ENCODE data around the gene CCDC63. TPM values are rescaled to one million over a fixed set of nuclear protein-coding genes. Genes with fewer than 3 reads are reported as not detected.
A peak's percentile ranks its signal among the peaks of the same experiment; 100 is the strongest.

CCDC63 gene
- total RNA-seq (not detected in 2 replicates), polyA plus RNA-seq (not detected in 2 replicates), polyA minus RNA-seq (not detected in 2 replicates), Bru-seq, nascent RNA (percentile 6 among the genes with signal in this experiment), BruChase-seq, experiment 1, labeled RNA remaining after a 6-hour chase (percentile 3 among the genes with signal in this experiment), BruChase-seq, experiment 2, labeled RNA remaining after a 2-hour chase (percentile 1 among the genes with signal in this experiment)
- polyA plus RNA-seq (2011; cell fraction: cytosol; rRNA removed) = not detected in 2 replicates
- polyA plus RNA-seq (2011; cell fraction: nucleus; rRNA removed) = not detected in 2 replicates
- not detected in 2 replicates for polyA plus RNA-seq (2012)
- polyA minus RNA-seq (2011; cell fraction: cytosol; rRNA and poly(A)+ RNA removed) = not detected
- polyA minus RNA-seq (2011; cell fraction: nucleus; rRNA and poly(A)+ RNA removed) = not detected in 2 replicates
- long read RNA-seq = 0 reads

- Histone ChIP-seq H3K4me2 (ENCODE audit: insufficient read depth, low read length) (peak within 1 kb of the TSS; percentile 9), H3K79me2 (ENCODE audit: control insufficient read depth, insufficient read depth, low read length) (no peaks in the 10 kb centered on the region), H3K4me3 (replicated peaks in 1 of 3; ENCODE audit: insufficient read depth in 1 of 3, low read depth in 1 of 3, low read length in 3 of 3) (no peak within 1 kb of the TSS), H2AFZ (ENCODE audit: low read depth, low read length) (peak within 1 kb of the TSS; percentile 88), H3K4me1 (ENCODE audit: control insufficient read depth, extremely low read depth, insufficient read depth, low read length) (no peaks in the 10 kb centered on the region), H3K9me3 (replicated peaks; ENCODE audit: control insufficient read depth, insufficient read depth, low read length) (no peaks in the 10 kb centered on the region), H3K9ac (replicated peaks; ENCODE audit: extremely low read depth, insufficient read depth, low read length) (no peak within 1 kb of the TSS), H3K9me1 (replicated peaks; ENCODE audit: control insufficient read depth, extremely low read depth, insufficient read depth, low read length) (no peaks in the 10 kb centered on the region), H3K36me3 (ENCODE audit: control insufficient read depth in 2 of 2, extremely low read depth in 1 of 2, insufficient read depth in 2 of 2, low read length in 2 of 2) (no peaks in the 10 kb centered on the region), H3K27me3 (ENCODE audit: control insufficient read depth in 2 of 2, insufficient read depth in 2 of 2, low read length in 2 of 2) (peaks cover 11 to 24% of the 10 kb centered on the region in 2 experiments), H4K20me1 (replicated peaks; ENCODE audit: control insufficient read depth, extremely low read depth, insufficient read depth, low read length) (no peaks in the 10 kb centered on the region), H3K27ac (ENCODE audit: insufficient read depth, low read depth, low read length) (no peak within 1 kb of the TSS)
- TF ChIP-seq MAX (IDR thresholded peaks at IDR 0.05; ENCODE audit: insufficient read depth, insufficient read length) = no peak
- peak; percentile 37 to 70 for TF ChIP-seq CTCF (IDR thresholded peaks at IDR 0.05; ENCODE audit: extremely low read depth in 1 of 2, insufficient read depth in 1 of 2, low read depth in 1 of 2, low read length in 2 of 2)
- TF ChIP-seq EZH2 (IDR thresholded peaks at IDR 0.05; ENCODE audit: borderline replicate concordance, low read depth, low read length, severe bottlenecking) = no peak
- no TSS peak for BruUV-seq (replicated peaks)
- intact Hi-C loops (cut with micrococcal nuclease) = no loop called here
- CTCF ChIA-PET = interaction anchor here (0.9 to 2.3 kb wide), 10 partner anchors 8 to 233 kb away, joined by 3 to 16 read pairs (median 3); partner anchors contain the start of gene TCTN1
- POLR2A ChIA-PET = interaction anchor here (0.5 to 0.6 kb wide), 2 partner anchors 62 to 1989 kb away, joined by 3 read pairs; no protein-coding TSS in a partner anchor
- DNase-seq (ENCODE audit: low read depth, low spot score) = peak; percentile 50
- dilution Hi-C loops (cut with MboI; ENCODE audit: extremely low pct_ligation_motif_present, low sequenced_read_pairs) = no loop called here
- FAIRE-seq = peak; percentile 49
These were observed at the start of gene CCDC63 for GRCh38 chr12:110846615-110847566. Gene CCDC63 (plus strand): TSS chr12:110846987. CDS start chr12:110852955, 5,968 bp downstream.

Data from endothelial cell of umbilical vein (primary cell).